Heart left ventricle (tissue), 16 donors: ENCODE data around the gene AIPL1. TPM values are rescaled to one million over a fixed set of nuclear protein-coding genes. Genes with fewer than 3 reads are reported as not detected.

Experiments
- ATAC-seq, 4 donors: fragments of 200-7000 bp; cut with Tn5 transposase; one replicate each; pipeline ENCODE4 v1.9.1; 2020 to 2022; ENCODE audit warnings: moderate library complexity in 4 of 4, mild to moderate bottlenecking in 3 of 4, moderate number of reproducible peaks in 1 of 4
- DNase-seq, 5 donors: peaks; one replicate each; pipeline ENCODE4 v3.0.0-alpha.2; 2020
- H3K27ac ChIP-seq, 12 donors: fragments of 200-600 bp; sonication (generic) in 4 of 12; one replicate each; pipeline versions ENCODE4 v1.5.0 to v1.8.0; 2016 to 2022; ENCODE audit warnings: mild to moderate bottlenecking in 2 of 12
- H3K27me3 ChIP-seq, 9 donors: fragments of 200-600 bp; sonication (generic) in 2 of 9; one replicate each; pipeline versions ENCODE4 v1.5.1 to v1.8.0; 2016 to 2022; ENCODE audit warnings: mild to moderate bottlenecking in 3 of 9
- H3K36me3 ChIP-seq, 9 donors: fragments of 200-600 bp; sonication (generic) in 2 of 9; one replicate each; pipeline versions ENCODE4 v1.5.0 to v1.8.0; 2018 to 2022; ENCODE audit warnings: mild to moderate bottlenecking in 2 of 9
- H3K4me1 ChIP-seq, 12 donors: fragments of 200-600 bp; sonication (generic) in 4 of 12; one replicate each; pipeline versions ENCODE4 v1.5.0 to v1.8.0; 2016 to 2022; ENCODE audit warnings: mild to moderate bottlenecking in 3 of 12
- H3K4me3 ChIP-seq, 12 donors: fragments of 200-600 bp; sonication (generic) in 4 of 12; one replicate each; pipeline versions ENCODE4 v1.5.0 to v1.8.0; 2017 to 2022; ENCODE audit warnings: mild to moderate bottlenecking in 9 of 12, moderate library complexity in 4 of 12
- H3K9me3 ChIP-seq, 12 donors: fragments of 200-600 bp; sonication (generic) in 4 of 12; one replicate each; pipeline versions ENCODE4 v1.5.0 to v1.8.0; 2016 to 2022; ENCODE audit warnings: mild to moderate bottlenecking in 1 of 12
- POLR2A ChIP-seq, 2 donors: fragments of 450-650 bp; IDR thresholded peaks; one replicate each; pipeline ENCODE4 v1.6.1; 2017; ENCODE audit warnings: antibody characterized with exemption in 2 of 2, mild to moderate bottlenecking in 2 of 2, moderate library complexity in 2 of 2
- WGBS, 4 donors: extraction: QIAGEN DNeasy Blood & Tissue Kit in 2 of 4; methylation state at CpG; one replicate each; pipeline versions ENCODE4 v1.1.5 to v1.1.7; 2013 to 2018; 5-methylcytosine and 5-hydroxymethylcytosine counted together
- intact Hi-C, 10 donors: fragments of 100-400 bp; cut with DNase I; formaldehyde crosslinking; loops; one replicate each; pipeline versions ENCODE4 v1.11.1 to v1.14.2; 2022
- polyA plus RNA-seq, 2 donors: library from polyadenylated mRNA; stranded (reverse); fragments of 200-250 nt; gene quantifications; one replicate each; pipeline ENCODE4 v1.2.3, GENCODE V29; 2013
- total RNA-seq, 9 donors: library from RNA; depleted of rRNA in 2 of 9; stranded (reverse); fragments of >200 nt in 2 of 9; fragmentation: NEBNext Ultra II Directional in 3 of 9; extraction: Animal tissue kit (Norgen Biotek cat#: 25700) in 3 of 9; gene quantifications; one replicate each; pipeline versions ENCODE4 v1.1.0 to v1.2.4, GENCODE V29; 2016 to 2023
- TF ChIP-seq, protein P1 (sequence below), 12 donors: fragments of 200-600 bp; sonication (generic) in 4 of 12; IDR thresholded peaks; one replicate each; pipeline versions ENCODE4 v1.5.0 to v1.8.0; 2018 to 2022; ENCODE audit warnings: antibody characterized with exemption in 12 of 12, mild to moderate bottlenecking in 5 of 12
- donor health status: ischemic (EF 13 %, LVEDD 7.1; RV severe dilation, severe dysfunction).
- donor health status: healthy with polysubstance abuse.
- donor health status: DM: no; HTN: yes; CAD: no.
- donor health status: DM: no; HTN: no; CAD: no.
- donor health status: ischemic (EF 25% LVEDD 6.9; RV normal size, moderate dysfunction).
- donor health status: ischemic (EF 25% LVEDD 5.7; RV mildly dilated, moderate dysfunction).
- donor health status: healthy.
- donor health status: DM: yes; HTN: yes; CAD: no.
- donor health status: ischemic (EF 35%, LVEDD 5.7; RV mildly dilated, moderate dysfunction).
- donor health status: nonischemic (EF 11% LVEDD 7.7; RV severe dilation, severe dysfunction).
- donor health status: DM: yes; HTN: yes; CAD: no.
- donor health status: PGD.
- donor health status: ischemic (EF 29% LVEDD 5.4; RV normal size, mild dysfunction).
- donor health status: nonischemic (EF 23%, LVEDD 6.1; RV moderate dilation, normal function).

The AIPL1 gene
- total and polyA plus RNA-seq, 11 donors, result not detected

DNA sequence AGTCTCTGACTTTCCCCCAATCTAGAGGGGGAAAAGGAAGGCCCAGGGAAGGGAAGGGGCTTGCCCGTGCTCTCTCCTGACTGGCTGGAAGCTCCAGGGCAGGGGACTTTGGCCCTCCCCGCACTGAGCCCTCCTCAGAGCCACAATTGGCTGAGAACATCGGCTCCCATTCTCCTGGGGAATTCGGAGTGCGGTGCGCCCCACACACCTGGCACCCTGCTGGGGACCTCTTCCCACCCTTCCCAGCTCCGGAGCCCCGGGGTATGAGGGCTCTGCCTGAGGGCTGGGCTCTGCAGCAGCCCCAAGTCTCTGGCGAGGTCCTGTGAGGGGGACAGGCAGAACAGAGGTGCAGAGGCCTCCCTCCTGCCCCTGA is 45.4 kb upstream of the AIPL1 start:
- DNase-seq (peak in 1 of 5 donors; percentile 46), ATAC-seq (no peak)
- Histone ChIP-seq H3K36me3 (no peaks in the 10 kb centered on the region), H3K4me1 (no peaks in the 10 kb centered on the region), H3K9me3 (no peaks in the 10 kb centered on the region), H3K27me3 (peaks cover 0 to 17% (median 0%) of the 10 kb centered on the region in 9 donors), H3K4me3 (no peak overlapping the region), H3K27ac (no peak overlapping the region)
- intact Hi-C loops, result no loop called here
- no peak for TF ChIP-seq POLR2A (IDR thresholded peaks at IDR 0.05)
- TF ChIP-seq, protein P1, sequence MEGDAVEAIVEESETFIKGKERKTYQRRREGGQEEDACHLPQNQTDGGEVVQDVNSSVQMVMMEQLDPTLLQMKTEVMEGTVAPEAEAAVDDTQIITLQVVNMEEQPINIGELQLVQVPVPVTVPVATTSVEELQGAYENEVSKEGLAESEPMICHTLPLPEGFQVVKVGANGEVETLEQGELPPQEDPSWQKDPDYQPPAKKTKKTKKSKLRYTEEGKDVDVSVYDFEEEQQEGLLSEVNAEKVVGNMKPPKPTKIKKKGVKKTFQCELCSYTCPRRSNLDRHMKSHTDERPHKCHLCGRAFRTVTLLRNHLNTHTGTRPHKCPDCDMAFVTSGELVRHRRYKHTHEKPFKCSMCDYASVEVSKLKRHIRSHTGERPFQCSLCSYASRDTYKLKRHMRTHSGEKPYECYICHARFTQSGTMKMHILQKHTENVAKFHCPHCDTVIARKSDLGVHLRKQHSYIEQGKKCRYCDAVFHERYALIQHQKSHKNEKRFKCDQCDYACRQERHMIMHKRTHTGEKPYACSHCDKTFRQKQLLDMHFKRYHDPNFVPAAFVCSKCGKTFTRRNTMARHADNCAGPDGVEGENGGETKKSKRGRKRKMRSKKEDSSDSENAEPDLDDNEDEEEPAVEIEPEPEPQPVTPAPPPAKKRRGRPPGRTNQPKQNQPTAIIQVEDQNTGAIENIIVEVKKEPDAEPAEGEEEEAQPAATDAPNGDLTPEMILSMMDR (IDR thresholded peaks at IDR 0.05), result no peak
- WGBS, 4 donors, result 17 to 31% (median 26%) methylated on average over 5 to 9 of the region's 9 CpGs

- DNase-seq, result no peak
- no peaks in the 10 kb centered on the region for H3K36me3 ChIP-seq
Observed at GRCh38 chr17:6479622-6480302, 44.8 kb upstream of the AIPL1 start.

GRCh38 chr17:6478486-6478885 is 43.6 kb upstream of the AIPL1 start:
- DNase-seq (peak in 1 of 5 donors; percentile 48), ATAC-seq (no peak)
- no peaks in the 10 kb centered on the region for H3K9me3 ChIP-seq
- 88 to 95% (median 92%) methylated on average over 11 of the region's 11 CpGs for WGBS, 4 donors
- H3K27me3 ChIP-seq, result peaks cover 0 to 17% (median 0%) of the 10 kb centered on the region in 9 donors
- no peak overlapping the region for H3K4me3 ChIP-seq
- H3K36me3 ChIP-seq, result no peaks in the 10 kb centered on the region
- TF ChIP-seq, protein P1 (IDR thresholded peaks at IDR 0.05), result no peak
- TF ChIP-seq POLR2A (IDR thresholded peaks at IDR 0.05), result no peak
- no peak overlapping the region for H3K27ac ChIP-seq
- no peaks in the 10 kb centered on the region for H3K4me1 ChIP-seq
- intact Hi-C loops, result loop anchor here in 7 of 10 donors (5.0 to 10.0 kb wide), 5 partner anchors 66 to 96 kb away; partner anchors contain the start of gene PITPNM3 (in 3 of the 7)

More at GRCh38 chr17:6479622-6480302, 44.8 kb upstream of the AIPL1 start:
- TF ChIP-seq, protein P1 (IDR thresholded peaks at IDR 0.05), result no peak
- TF ChIP-seq POLR2A (IDR thresholded peaks at IDR 0.05), result no peak
- intact Hi-C loops, result loop anchor here in 7 of 10 donors (5.0 to 10.0 kb wide), 5 partner anchors 65 to 95 kb away; partner anchors contain the start of gene PITPNM3 (in 3 of the 7)
- 38 to 59% (median 51%) methylated on average over 10 to 13 of the region's 13 CpGs for WGBS, 4 donors
- H3K4me1 ChIP-seq, result no peaks in the 10 kb centered on the region
- H3K27me3 ChIP-seq, result peaks cover 0 to 17% (median 0%) of the 10 kb centered on the region in 9 donors
- no peak for ATAC-seq
- no peak overlapping the region for H3K27ac ChIP-seq
- no peaks in the 10 kb centered on the region for H3K9me3 ChIP-seq
- H3K4me3 ChIP-seq, result no peak overlapping the region

GRCh38 chr17:6477831-6478383 is 43.0 kb upstream of the AIPL1 start:
- H3K4me3 ChIP-seq, result no peak overlapping the region
- TF ChIP-seq, protein P1 (IDR thresholded peaks at IDR 0.05), result no peak
- TF ChIP-seq POLR2A (IDR thresholded peaks at IDR 0.05), result no peak
- DNase-seq, result peak in 1 of 5 donors; percentile 33
- no peak overlapping the region for H3K27ac ChIP-seq
- no peak for ATAC-seq
- H3K27me3 ChIP-seq, result peaks cover 0 to 17% (median 0%) of the 10 kb centered on the region in 9 donors
- no peaks in the 10 kb centered on the region for H3K9me3 ChIP-seq
- WGBS, 4 donors, result 84 to 93% (median 88%) methylated on average over 7 to 14 of the region's 14 CpGs
- intact Hi-C loops, result loop anchor here in 7 of 10 donors (5.0 to 10.0 kb wide), 5 partner anchors 67 to 97 kb away; partner anchors contain the start of gene PITPNM3 (in 3 of the 7)
- H3K36me3 ChIP-seq, result no peaks in the 10 kb centered on the region
- H3K4me1 ChIP-seq, result no peaks in the 10 kb centered on the region
